Activated naive CD4-positive, alpha-beta T cell treated with Interleukin-2 at 50 U/mL for 16 hours (primary cell): ENCODE data around the gene CD200R1.

Experiments
- DNase-seq: peaks from one replicate; pipeline ENCODE4 v3.0.0-alpha.2; 2020

CD200R1 gene

DNA sequence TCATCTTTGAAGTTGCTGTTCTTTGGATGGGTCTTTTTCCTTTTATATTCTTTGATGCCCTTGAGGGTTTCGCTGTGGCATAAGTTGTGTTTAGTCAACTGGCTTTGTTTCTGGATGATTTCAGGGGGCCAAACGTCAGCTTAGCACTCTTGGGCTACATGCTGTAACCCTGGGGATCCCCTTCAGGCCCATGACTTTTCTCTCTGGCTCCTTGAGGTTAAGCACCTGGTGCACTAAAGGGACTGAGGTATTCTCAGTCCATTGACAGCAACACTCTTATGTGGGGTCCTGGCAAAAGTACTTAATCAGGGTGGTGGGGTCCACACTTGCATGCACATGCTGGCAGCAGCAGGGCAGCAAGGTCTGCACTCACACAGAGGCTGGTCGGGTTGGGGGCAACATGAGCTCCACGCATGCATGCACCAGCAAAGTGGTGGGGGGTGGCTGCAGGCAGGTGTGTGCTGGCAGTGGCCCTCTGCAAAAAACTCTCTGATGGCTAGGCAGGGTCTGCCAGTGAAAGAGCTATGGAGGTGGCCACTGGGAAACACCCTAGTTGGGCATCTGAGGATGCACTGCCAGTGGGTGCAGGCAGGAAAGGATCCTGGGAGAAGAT lies 90.1 kb downstream of the CD200R1 start:
- DNase-seq, result no peak

DNA sequence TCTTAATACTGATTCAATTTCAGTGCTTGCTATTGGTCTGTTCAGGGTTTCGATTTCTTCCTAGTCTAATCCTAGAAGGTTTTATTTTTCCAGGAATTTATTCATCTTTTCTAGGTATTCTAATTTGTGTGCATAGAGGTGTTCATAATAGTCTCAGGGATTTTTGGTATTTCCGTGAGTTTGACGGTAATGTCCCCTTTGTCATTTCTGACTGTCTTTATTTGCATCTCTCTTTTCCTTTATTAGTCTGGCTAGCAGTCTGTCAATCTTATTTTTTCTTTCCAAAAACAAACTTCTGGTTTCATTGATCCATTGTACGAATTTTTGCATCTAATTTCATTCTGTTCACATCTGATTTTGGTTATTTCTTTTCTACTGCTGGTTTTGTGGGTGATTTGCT lies 93.0 kb downstream of the CD200R1 start:
- no peak for DNase-seq

DNA sequence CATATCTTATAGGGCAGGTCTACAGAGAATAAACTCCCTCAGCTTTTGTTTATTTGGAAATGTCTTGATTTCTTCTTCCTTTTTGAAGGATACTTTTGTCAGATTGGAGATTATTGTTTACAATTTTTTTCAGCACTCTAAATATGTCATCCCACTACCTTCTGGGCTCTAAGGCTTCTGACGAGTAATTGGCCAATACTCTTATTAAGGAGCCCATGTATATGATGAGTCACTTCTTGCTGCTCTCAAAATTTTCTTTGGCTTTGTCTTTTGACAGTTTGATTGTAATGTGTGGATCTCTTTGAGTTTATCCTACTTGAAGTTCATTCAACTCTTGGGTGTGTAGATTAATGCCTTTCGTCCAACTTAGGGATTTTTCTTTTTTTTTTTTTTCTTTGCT lies 99.3 kb downstream of the CD200R1 start:
- no peak for DNase-seq

DNA sequence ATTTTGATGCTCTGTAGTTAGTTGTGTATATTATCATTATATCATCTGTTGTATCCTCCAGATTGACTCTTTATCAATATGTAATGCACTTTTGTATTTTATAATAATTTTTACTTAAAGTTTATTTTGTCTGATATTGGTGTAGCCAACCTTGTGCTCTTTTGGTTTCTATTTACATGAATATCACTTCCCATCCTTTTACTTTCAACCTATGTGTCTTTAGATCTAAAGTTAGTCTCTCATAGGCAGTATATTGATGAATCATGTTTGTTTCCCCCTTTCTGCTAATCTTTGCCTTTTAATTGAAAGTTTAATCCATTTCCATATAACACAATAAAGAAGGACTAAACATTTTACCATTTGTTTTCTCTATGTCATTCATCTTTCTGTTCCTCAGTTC lies 100.2 kb downstream of the CD200R1 start:
- DNase-seq, result no peak

DNA sequence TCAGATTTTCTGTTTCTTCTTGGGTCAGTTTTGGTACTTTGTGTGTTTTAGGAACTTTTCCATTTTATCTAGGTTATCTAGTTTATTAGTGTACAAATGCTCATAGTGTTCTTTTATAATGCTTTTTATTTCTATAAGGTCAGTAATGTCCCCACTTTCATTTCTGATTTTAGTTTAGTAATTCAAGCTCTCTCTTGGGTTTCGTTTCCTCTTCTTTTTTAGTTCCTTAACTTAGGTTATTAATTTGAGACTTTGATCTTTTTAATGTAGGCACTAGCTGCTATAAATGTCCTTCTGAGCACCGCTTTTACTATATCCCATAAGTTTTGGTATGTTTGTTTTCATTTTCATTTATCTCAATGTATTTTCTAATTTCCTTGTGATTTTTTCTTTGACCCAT lies 101.3 kb downstream of the CD200R1 start:
- DNase-seq, result no peak

DNA sequence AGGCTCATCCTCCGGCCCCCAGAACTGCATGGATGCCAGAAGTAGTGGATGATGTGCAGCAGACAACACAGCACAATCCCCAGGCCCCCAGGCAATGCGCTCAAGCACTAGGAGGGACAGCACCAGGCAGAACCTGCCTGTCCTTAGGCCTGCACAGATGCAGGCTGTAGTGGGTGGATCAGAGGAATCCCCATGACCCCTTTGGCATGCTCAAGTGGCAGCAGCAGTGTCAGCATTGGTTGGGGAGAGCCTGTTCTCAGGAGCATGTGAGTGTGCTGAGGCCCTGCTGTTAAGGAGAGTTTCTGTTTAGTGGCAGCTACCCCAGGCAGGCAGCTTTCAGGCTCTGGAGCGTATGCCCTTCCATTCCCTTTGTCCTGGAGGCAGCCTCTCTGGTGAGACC lies 103.2 kb downstream of the CD200R1 start:
- DNase-seq, result no peak
